HG03039 (cell line): ENCODE results near the gene ARHGAP15.

ENCODE experiments used
- ATAC-seq: cut with Tn5 transposase; IDR thresholded peaks from one replicate; pipeline ENCODE4 v1.9.1; 2021; ENCODE audit warnings: mild to moderate bottlenecking, moderate library complexity; ENCODE audit not compliant: unreplicated experiment

ARHGAP15 gene

GRCh38 chr2:143732076-143732475 lies 602.9 kb downstream of the ARHGAP15 start:
- ATAC-seq, result no peak

GRCh38 chr2:143732871-143733270 lies 603.7 kb downstream of the ARHGAP15 start:
- no peak for ATAC-seq

GRCh38 chr2:143734507-143734906 lies 605.3 kb downstream of the ARHGAP15 start:
- no peak for ATAC-seq

GRCh38 chr2:143736904-143737303 lies 607.7 kb downstream of the ARHGAP15 start:
- no peak for ATAC-seq

GRCh38 chr2:143740431-143740830 lies 611.2 kb downstream of the ARHGAP15 start:
- ATAC-seq, result no peak

GRCh38 chr2:143741205-143741604 lies 612.0 kb downstream of the ARHGAP15 start:
- no peak for ATAC-seq

GRCh38 chr2:143742581-143742980 lies 613.4 kb downstream of the ARHGAP15 start:
- ATAC-seq, result no peak

- ATAC-seq, result no peak
Measured at GRCh38 chr2:143744114-143744513, 614.9 kb downstream of the ARHGAP15 start.

GRCh38 chr2:143745060-143745459 lies 615.8 kb downstream of the ARHGAP15 start:
- ATAC-seq, result no peak

GRCh38 chr2:143754742-143755141 lies 625.5 kb downstream of the ARHGAP15 start:
- ATAC-seq, result no peak

GRCh38 chr2:143758629-143759330 lies 629.6 kb downstream of the ARHGAP15 start:
- no peak for ATAC-seq

- no peak for ATAC-seq
Measured at GRCh38 chr2:143759455-143759854, 630.2 kb downstream of the ARHGAP15 start.

GRCh38 chr2:143762176-143762928 lies 633.1 kb downstream of the ARHGAP15 start:
- ATAC-seq, result no peak

- ATAC-seq, result no peak
Measured at GRCh38 chr2:143764261-143764660, 635.0 kb downstream of the ARHGAP15 start.

GRCh38 chr2:143764706-143765105 lies 635.5 kb downstream of the ARHGAP15 start:
- ATAC-seq, result no peak

- no peak for ATAC-seq
Measured at GRCh38 chr2:143768991-143769390, 639.8 kb downstream of the ARHGAP15 start.

GRCh38 chr2:143771939-143772338 lies 642.7 kb downstream of the ARHGAP15 start:
- no peak for ATAC-seq

- no peak for ATAC-seq
Measured at GRCh38 chr2:143776526-143777297, 647.5 kb downstream of the ARHGAP15 start.

GRCh38 chr2:143779021-143779420 lies 649.8 kb downstream of the ARHGAP15 start:
- ATAC-seq, result no peak

GRCh38 chr2:143786026-143786765 lies 657.0 kb downstream of the ARHGAP15 start:
- no peak for ATAC-seq

GRCh38 chr2:143787674-143788073 lies 658.5 kb downstream of the ARHGAP15 start:
- no peak for ATAC-seq
